ENCODE results near the gene IL13. TPM values are rescaled to one million over a fixed set of nuclear protein-coding genes. Genes with fewer than 3 reads are reported as not detected.
A peak's percentile ranks its signal among the peaks of the same experiment; 100 is the strongest.

Gene IL13
- total RNA-seq, 1 donor from 2014 or later = 0.75 TPM

DNA sequence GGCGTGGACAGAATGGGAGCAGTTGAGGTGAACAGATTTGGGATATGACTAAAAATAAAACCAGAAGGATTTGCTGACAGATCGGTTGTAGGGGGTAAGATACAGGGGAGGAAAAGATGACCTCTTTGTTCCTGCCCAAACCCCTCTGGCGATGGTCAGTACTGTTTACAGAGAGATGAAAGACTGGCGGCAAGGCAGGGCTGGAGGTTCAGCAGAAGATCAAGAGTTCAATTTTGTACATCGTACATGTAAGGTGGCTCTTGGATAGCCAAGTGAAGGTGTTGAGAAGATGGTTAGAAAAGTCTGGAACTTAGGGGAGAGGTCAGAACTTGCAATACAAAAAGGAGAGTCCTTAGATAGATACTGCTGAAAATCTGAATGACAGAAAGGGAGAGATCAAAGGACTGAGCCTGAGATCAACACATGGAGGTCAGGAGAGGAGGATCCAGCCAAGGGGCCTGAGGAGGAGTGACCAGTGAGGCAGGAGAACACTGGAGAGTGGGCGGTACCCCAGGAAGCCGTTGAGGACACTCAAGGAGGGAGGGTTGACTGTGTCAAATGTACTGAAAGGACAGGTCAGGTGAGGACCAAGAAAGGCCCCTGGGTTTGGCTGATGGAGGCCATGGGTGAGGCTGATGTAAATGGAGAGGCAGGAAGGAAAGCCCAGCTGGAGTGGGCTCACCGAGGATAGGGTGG, 23.0 kb downstream of the IL13 start:
- intact Hi-C loops (cut with micrococcal nuclease) = no loop called here
- ATAC-seq (ENCODE audit: low read depth) (no peak), DNase-seq (no peak)
- no peaks in the 10 kb centered on the region for H3K36me3 Mint-ChIP-seq (ENCODE audit: low read depth)
- H3K9me3 Mint-ChIP-seq = no peaks in the 10 kb centered on the region
- H3K4me1 Mint-ChIP-seq = peaks cover 24% of the 10 kb centered on the region
- peak overlapping the region; percentile 51 for H3K27ac Mint-ChIP-seq
- CTCF ChIA-PET = no interaction called here
- no peaks in the 10 kb centered on the region for H3K27me3 Mint-ChIP-seq
- TF ChIP-seq, protein P1, sequence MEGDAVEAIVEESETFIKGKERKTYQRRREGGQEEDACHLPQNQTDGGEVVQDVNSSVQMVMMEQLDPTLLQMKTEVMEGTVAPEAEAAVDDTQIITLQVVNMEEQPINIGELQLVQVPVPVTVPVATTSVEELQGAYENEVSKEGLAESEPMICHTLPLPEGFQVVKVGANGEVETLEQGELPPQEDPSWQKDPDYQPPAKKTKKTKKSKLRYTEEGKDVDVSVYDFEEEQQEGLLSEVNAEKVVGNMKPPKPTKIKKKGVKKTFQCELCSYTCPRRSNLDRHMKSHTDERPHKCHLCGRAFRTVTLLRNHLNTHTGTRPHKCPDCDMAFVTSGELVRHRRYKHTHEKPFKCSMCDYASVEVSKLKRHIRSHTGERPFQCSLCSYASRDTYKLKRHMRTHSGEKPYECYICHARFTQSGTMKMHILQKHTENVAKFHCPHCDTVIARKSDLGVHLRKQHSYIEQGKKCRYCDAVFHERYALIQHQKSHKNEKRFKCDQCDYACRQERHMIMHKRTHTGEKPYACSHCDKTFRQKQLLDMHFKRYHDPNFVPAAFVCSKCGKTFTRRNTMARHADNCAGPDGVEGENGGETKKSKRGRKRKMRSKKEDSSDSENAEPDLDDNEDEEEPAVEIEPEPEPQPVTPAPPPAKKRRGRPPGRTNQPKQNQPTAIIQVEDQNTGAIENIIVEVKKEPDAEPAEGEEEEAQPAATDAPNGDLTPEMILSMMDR (IDR thresholded peaks at IDR 0.05) = no peak
- POLR2A ChIA-PET = interaction anchor here (0.7 kb wide), 1 partner anchor 184 kb away, joined by 3 read pairs; no protein-coding TSS in a partner anchor
- no peak overlapping the region for H3K4me3 Mint-ChIP-seq

DNA sequence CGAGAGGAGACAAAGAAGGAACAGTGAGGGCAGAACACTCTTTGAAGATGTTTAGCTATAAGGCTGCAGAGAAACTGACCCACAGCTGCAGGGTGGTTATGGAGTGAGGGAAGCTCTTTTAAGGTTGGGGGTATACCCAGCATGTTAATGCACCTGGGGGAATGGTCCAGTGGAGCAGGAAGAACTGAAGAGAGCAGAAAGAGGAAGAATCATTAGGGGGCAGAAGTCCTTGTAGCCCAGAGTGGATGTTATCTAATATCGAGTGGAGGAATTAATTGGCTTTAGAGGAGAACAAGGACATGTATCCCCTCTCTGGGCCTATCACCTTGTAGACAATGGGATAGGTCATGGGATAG, 23.5 kb downstream of the IL13 start:
- no peaks in the 10 kb centered on the region for H3K36me3 Mint-ChIP-seq (ENCODE audit: low read depth)
- H3K4me3 Mint-ChIP-seq = no peak overlapping the region
- peak overlapping the region; percentile 51 for H3K27ac Mint-ChIP-seq
- H3K4me1 Mint-ChIP-seq = peaks cover 24% of the 10 kb centered on the region
- ChIA-PET POLR2A (interaction anchor here (0.7 kb wide), 1 partner anchor 185 kb away, joined by 3 read pairs; no protein-coding TSS in a partner anchor), CTCF (no interaction called here)
- H3K27me3 Mint-ChIP-seq = no peaks in the 10 kb centered on the region
- no peak for DNase-seq
- intact Hi-C loops (cut with micrococcal nuclease) = no loop called here
- no peaks in the 10 kb centered on the region for H3K9me3 Mint-ChIP-seq
- TF ChIP-seq, protein P1 (IDR thresholded peaks at IDR 0.05) = no peak
- ATAC-seq (ENCODE audit: low read depth) = peak; percentile 77

DNA sequence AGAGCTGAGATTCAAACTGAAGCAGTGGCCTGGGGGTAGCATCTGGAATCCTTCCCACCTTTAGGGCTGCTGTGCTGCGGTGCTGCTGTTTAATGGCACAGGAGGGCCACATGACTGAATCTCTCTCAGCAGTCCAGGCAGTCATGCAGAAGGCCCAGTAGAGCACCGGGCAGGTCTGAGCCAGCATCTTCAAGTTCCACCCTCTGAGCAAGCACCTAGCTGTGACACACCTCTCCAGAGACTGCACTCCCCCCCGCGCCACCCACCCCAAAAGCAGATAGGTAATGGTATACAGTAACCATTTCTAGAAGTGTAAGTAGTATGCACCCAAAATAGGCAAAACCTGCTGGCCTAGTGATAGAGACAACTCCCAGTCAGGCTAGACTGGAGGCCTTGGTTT, 24.0 kb downstream of the IL13 start:
- Mint-ChIP-seq H3K9me3 (no peaks in the 10 kb centered on the region), H3K4me1 (peaks cover 24% of the 10 kb centered on the region), H3K27me3 (no peaks in the 10 kb centered on the region), H3K27ac (no peak overlapping the region), H3K36me3 (ENCODE audit: low read depth) (no peaks in the 10 kb centered on the region), H3K4me3 (no peak overlapping the region)
- intact Hi-C loops (cut with micrococcal nuclease) = no loop called here
- no peak for DNase-seq
- ATAC-seq (ENCODE audit: low read depth) = peak; percentile 40
- POLR2A ChIA-PET = no interaction called here
- CTCF ChIA-PET = interaction anchor here (0.7 kb wide), 1 partner anchor 36 kb away, joined by 3 read pairs; no protein-coding TSS in a partner anchor
- TF ChIP-seq, protein P1 (IDR thresholded peaks at IDR 0.05) = no peak

DNA sequence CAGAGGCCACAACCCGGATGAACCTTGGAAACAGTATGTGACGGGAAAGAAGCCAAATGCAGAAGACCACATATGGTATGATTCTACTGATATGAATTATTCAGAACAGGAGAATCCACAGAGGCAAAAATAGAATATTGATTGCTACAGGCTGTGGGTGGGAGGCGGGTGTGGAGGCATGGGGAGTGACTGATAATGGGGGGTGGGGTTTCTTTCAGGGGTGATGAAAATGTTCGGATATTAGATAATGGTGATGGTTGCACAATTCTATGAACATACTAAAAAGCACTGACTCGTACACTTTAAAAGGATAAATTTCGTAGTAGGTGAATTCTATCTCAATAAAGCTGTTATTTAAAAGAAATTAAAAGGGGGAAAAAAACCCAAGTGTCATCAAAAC, 26.5 kb downstream of the IL13 start:
- POLR2A ChIA-PET = interaction anchor here (0.7 kb wide), 1 partner anchor 67 kb away, joined by 4 read pairs; no protein-coding TSS in a partner anchor
- CTCF ChIA-PET = no interaction called here

More for the DNA sequence above, 26.5 kb downstream of the IL13 start:
- Mint-ChIP-seq H3K9me3 (no peaks in the 10 kb centered on the region), H3K4me1 (peaks cover 39% of the 10 kb centered on the region), H3K27me3 (no peaks in the 10 kb centered on the region), H3K36me3 (ENCODE audit: low read depth) (no peaks in the 10 kb centered on the region), H3K27ac (no peak overlapping the region), H3K4me3 (no peak overlapping the region)
- DNase-seq = no peak
- intact Hi-C loops (cut with micrococcal nuclease) = no loop called here
- TF ChIP-seq, protein P1 (IDR thresholded peaks at IDR 0.05) = no peak
- no peak for ATAC-seq (ENCODE audit: low read depth)

Data from activated B cell treated with CpG ODN at 0.5 μM for 24 hours (primary cell).